ENCODE measurements around the gene SPDYE2. TPM values are rescaled to one million over a fixed set of nuclear protein-coding genes. Genes with fewer than 3 reads are reported as not detected.
"Not testable (repeated sequence)": the region's sequence is repeated elsewhere in the genome, so short reads cannot be mapped to it uniquely, and the experiment has no call there.

Gene SPDYE2
- polyA plus RNA-seq, 1 donor = 3.2 TPM

DNA sequence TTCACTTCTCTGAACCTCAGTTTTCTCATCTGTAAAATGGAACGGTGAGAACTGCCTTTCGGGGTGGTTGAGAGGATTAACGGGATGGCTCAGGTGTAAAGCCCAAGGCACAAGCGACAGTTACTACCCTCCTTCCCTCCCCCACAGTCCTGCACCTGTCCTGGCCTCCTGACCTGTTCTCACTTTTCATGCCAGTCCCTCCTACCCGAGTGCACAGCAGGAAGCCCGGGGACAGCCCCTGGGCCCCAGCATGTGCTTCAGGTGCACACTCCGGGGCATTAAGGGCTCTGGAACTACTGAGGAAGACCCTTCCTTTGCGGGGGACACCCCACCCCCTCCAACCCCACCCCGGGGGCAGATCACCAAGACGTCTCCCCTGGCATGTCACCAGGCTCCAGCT lies 34.1 kb upstream of the SPDYE2 start:
- H3K36me3 ChIP-seq (ENCODE audit: control insufficient read depth, insufficient read depth, low read length); DNase-seq; H3K27ac ChIP-seq (ENCODE audit: low read length); H3K27me3 ChIP-seq (ENCODE audit: control insufficient read depth, insufficient read depth, low read length); H3K9me3 ChIP-seq (ENCODE audit: control insufficient read depth, low read depth, low read length); H3K4me3 ChIP-seq (ENCODE audit: low read length); H3K4me1 ChIP-seq (ENCODE audit: control insufficient read depth, insufficient read depth, low read length): not testable (repeated sequence)
- no CpG with 5 or more reads among the region's 10 CpGs for WGBS (ENCODE audit: insufficient coverage, low lambda C conversion rate)

- not testable (repeated sequence) for H3K27ac ChIP-seq (ENCODE audit: low read length); H3K4me1 ChIP-seq (ENCODE audit: control insufficient read depth, insufficient read depth, low read length); H3K36me3 ChIP-seq (ENCODE audit: control insufficient read depth, insufficient read depth, low read length); H3K4me3 ChIP-seq (ENCODE audit: low read length); H3K27me3 ChIP-seq (ENCODE audit: control insufficient read depth, insufficient read depth, low read length); H3K9me3 ChIP-seq (ENCODE audit: control insufficient read depth, low read depth, low read length)
- WGBS (ENCODE audit: insufficient coverage, low lambda C conversion rate) = no CpG with 5 or more reads among the region's 61 CpGs
- peak in 1 of 2 donors; percentile 0 for DNase-seq
Observed at GRCh38 chr7:102517550-102518147, 33.4 kb upstream of the SPDYE2 start, which contains the start of gene RASA4B. TSS of gene RASA4B (minus strand) at chr7:102517777. CDS start at chr7:102517710, 67 bp downstream.

DNA sequence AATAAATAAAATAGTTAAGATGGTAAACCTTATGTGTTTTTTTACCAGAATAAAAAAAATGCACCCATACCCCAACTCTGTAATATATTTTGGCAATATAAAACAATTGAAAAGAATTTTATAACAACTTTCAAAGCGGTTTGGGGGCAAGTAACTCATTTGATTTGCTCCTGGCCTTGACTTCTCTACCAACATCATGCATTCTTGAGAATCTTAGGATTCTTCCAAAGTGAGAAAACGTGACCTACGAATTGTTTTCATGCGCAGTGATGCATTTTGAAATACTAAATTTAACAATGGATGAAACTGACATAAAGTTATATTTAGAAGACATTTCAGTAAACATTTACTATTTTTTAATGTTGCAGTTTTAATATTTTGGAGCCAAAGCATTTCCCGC lies 30.2 kb upstream of the SPDYE2 start:
- no CpG with 5 or more reads among the region's 5 CpGs for WGBS (ENCODE audit: insufficient coverage, low lambda C conversion rate)
- DNase-seq; H3K27me3 ChIP-seq (ENCODE audit: control insufficient read depth, insufficient read depth, low read length); H3K27ac ChIP-seq (ENCODE audit: low read length); H3K36me3 ChIP-seq (ENCODE audit: control insufficient read depth, insufficient read depth, low read length); H3K4me1 ChIP-seq (ENCODE audit: control insufficient read depth, insufficient read depth, low read length); H3K4me3 ChIP-seq (ENCODE audit: low read length); H3K9me3 ChIP-seq (ENCODE audit: control insufficient read depth, low read depth, low read length): not testable (repeated sequence)

DNA sequence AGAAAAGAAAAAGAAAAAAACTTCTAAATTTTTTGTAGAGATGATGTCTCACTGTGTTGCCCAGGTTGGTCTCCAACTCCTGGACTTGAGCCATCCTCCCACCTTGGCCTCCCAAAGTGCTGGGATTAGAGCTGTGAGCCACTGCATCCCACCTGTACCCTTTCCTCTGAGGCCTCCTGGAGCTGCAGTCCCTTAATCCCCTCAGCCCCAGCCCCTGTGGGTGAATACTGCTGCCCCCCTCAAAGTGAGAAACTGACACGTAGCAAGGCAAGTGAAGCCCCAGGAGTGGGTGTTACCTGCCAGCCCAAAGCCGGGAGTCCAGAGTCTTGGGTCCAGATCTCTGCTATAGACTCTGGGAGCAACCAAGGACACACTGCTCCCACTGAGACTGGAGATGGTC lies 26.2 kb upstream of the SPDYE2 start:
- not testable (repeated sequence) for H3K4me1 ChIP-seq (ENCODE audit: control insufficient read depth, insufficient read depth, low read length); H3K4me3 ChIP-seq (ENCODE audit: low read length); H3K9me3 ChIP-seq (ENCODE audit: control insufficient read depth, low read depth, low read length); H3K36me3 ChIP-seq (ENCODE audit: control insufficient read depth, insufficient read depth, low read length); H3K27ac ChIP-seq (ENCODE audit: low read length); H3K27me3 ChIP-seq (ENCODE audit: control insufficient read depth, insufficient read depth, low read length); DNase-seq
- no CpG with 5 or more reads among the region's 2 CpGs for WGBS (ENCODE audit: insufficient coverage, low lambda C conversion rate)

DNA sequence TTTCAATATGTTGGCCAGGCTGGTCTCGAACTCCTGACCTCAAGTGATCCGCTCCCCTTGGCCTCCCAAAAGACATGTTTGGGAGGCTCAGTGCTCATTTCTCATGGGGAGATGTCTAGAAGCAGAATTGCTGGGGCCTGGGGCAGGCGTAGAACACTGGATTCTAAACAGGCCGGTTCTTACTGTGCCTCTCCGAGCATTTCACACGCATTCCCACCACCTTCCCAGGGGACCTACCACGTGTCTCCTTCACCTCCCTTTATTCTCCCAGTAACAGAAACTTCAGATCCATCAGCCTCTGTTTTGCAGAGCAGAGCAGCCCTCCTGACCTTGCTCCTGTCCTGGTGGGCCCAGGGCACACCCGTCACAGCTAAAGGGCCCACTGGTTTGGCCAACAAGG lies 23.8 kb upstream of the SPDYE2 start:
- WGBS (ENCODE audit: insufficient coverage, low lambda C conversion rate) = no CpG with 5 or more reads among the region's 8 CpGs
- not testable (repeated sequence) for H3K4me3 ChIP-seq (ENCODE audit: low read length); H3K27ac ChIP-seq (ENCODE audit: low read length); H3K27me3 ChIP-seq (ENCODE audit: control insufficient read depth, insufficient read depth, low read length); H3K36me3 ChIP-seq (ENCODE audit: control insufficient read depth, insufficient read depth, low read length); DNase-seq; H3K4me1 ChIP-seq (ENCODE audit: control insufficient read depth, insufficient read depth, low read length); H3K9me3 ChIP-seq (ENCODE audit: control insufficient read depth, low read depth, low read length)

DNA sequence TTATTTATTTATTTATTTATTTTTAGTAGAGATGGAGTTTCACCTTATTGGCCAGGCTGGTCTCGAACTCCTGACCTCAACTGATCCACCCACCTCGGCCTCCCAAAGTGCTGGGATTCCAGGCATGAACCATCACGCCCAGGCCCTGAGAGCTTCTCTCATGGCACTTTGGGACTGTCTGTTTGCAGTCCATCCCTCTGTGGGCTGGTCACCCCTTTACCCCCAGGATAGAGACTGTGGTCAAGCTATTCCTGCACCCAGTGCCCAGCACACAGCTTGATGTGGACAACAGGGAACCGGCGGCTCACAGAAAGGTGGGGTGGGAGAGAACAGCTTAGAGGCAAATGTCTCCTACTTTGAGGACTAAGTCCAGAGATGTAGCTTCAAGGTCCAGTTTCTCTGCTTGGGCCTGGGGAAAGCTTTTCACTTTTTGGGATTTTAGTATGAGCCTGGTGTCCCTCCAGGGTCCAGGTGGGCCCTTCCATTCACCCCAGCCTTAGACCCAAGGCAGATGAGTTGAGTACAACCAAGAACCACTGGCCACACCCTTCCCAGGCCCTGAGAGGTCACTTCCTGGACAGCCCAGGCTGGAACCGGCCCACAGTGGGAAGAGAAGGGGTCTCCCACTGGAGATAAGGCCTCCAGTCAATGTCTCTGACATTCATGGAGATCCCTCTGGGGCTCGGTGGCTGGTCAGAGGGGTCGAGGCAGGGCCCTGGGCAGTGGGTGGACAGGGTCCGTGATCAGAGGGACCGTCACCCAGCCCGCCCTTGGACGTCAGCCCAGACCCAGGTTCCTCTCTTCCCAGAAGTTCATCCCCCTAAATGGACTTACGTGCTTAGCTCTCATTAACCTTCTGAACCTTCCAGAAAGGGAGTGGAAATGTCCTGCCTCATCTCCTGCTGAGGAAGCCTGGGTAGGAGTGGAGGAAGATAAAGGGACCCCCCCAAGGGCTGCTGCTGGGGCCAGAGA lies 22.9 kb upstream of the SPDYE2 start:
- not testable (repeated sequence) for H3K27me3 ChIP-seq (ENCODE audit: control insufficient read depth, insufficient read depth, low read length); H3K27ac ChIP-seq (ENCODE audit: low read length); H3K4me1 ChIP-seq (ENCODE audit: control insufficient read depth, insufficient read depth, low read length); H3K4me3 ChIP-seq (ENCODE audit: low read length); H3K9me3 ChIP-seq (ENCODE audit: control insufficient read depth, low read depth, low read length); DNase-seq; H3K36me3 ChIP-seq (ENCODE audit: control insufficient read depth, insufficient read depth, low read length)
- WGBS (ENCODE audit: insufficient coverage, low lambda C conversion rate) = no CpG with 5 or more reads among the region's 13 CpGs

GRCh38 chr7:102531583-102531982 lies 19.4 kb upstream of the SPDYE2 start:
- not testable (repeated sequence) for H3K27me3 ChIP-seq (ENCODE audit: control insufficient read depth, insufficient read depth, low read length); H3K9me3 ChIP-seq (ENCODE audit: control insufficient read depth, low read depth, low read length); H3K27ac ChIP-seq (ENCODE audit: low read length); H3K4me3 ChIP-seq (ENCODE audit: low read length); H3K4me1 ChIP-seq (ENCODE audit: control insufficient read depth, insufficient read depth, low read length); DNase-seq; H3K36me3 ChIP-seq (ENCODE audit: control insufficient read depth, insufficient read depth, low read length)
- WGBS (ENCODE audit: insufficient coverage, low lambda C conversion rate) = no CpG with 5 or more reads among the region's 7 CpGs

GRCh38 chr7:102532127-102532526 lies 18.9 kb upstream of the SPDYE2 start:
- not testable (repeated sequence) for H3K27me3 ChIP-seq (ENCODE audit: control insufficient read depth, insufficient read depth, low read length); H3K4me3 ChIP-seq (ENCODE audit: low read length); H3K4me1 ChIP-seq (ENCODE audit: control insufficient read depth, insufficient read depth, low read length); H3K36me3 ChIP-seq (ENCODE audit: control insufficient read depth, insufficient read depth, low read length); H3K27ac ChIP-seq (ENCODE audit: low read length); H3K9me3 ChIP-seq (ENCODE audit: control insufficient read depth, low read depth, low read length); DNase-seq
- WGBS (ENCODE audit: insufficient coverage, low lambda C conversion rate) = no CpG with 5 or more reads among the region's 2 CpGs

GRCh38 chr7:102535062-102535615 lies 15.9 kb upstream of the SPDYE2 start:
- not testable (repeated sequence) for H3K36me3 ChIP-seq (ENCODE audit: control insufficient read depth, insufficient read depth, low read length); H3K9me3 ChIP-seq (ENCODE audit: control insufficient read depth, low read depth, low read length); H3K27me3 ChIP-seq (ENCODE audit: control insufficient read depth, insufficient read depth, low read length); H3K4me3 ChIP-seq (ENCODE audit: low read length); H3K27ac ChIP-seq (ENCODE audit: low read length); H3K4me1 ChIP-seq (ENCODE audit: control insufficient read depth, insufficient read depth, low read length)
- DNase-seq = peak in 1 of 2 donors; percentile 1
- WGBS (ENCODE audit: insufficient coverage, low lambda C conversion rate) = no CpG with 5 or more reads among the region's 8 CpGs

DNA sequence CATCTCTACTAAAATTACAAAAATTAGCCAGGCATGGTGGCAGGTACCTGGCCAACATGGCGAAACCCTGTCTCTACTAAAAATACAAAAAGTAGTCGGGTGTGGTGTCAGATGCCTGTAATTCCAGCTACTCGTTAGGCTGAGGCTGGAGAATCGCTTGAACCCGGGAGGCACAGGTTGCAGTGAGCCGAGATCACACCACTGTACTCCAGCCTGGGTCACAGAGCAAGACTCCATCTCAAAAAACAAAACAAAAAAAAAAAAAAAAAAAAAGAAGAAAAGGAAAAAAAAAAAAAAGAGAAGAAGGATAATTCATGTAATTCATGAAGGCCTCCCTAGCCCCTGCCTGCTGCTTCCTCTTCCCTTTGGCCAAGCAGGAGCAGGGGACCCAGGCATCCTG lies 10.4 kb upstream of the SPDYE2 start:
- H3K27ac ChIP-seq (ENCODE audit: low read length); DNase-seq; H3K27me3 ChIP-seq (ENCODE audit: control insufficient read depth, insufficient read depth, low read length); H3K9me3 ChIP-seq (ENCODE audit: control insufficient read depth, low read depth, low read length); H3K4me1 ChIP-seq (ENCODE audit: control insufficient read depth, insufficient read depth, low read length); H3K4me3 ChIP-seq (ENCODE audit: low read length); H3K36me3 ChIP-seq (ENCODE audit: control insufficient read depth, insufficient read depth, low read length): not testable (repeated sequence)
- no CpG with 5 or more reads among the region's 6 CpGs for WGBS (ENCODE audit: insufficient coverage, low lambda C conversion rate)

Data from large intestine (tissue), 3 donors.